ENCODE data around the gene PTK6.
A peak's percentile ranks its signal among the peaks of the same experiment; 100 is the strongest.

The PTK6 gene

GRCh38 chr20:63527184-63527583 is 10.0 kb downstream of the PTK6 start:
- Histone ChIP-seq H3K9ac (ENCODE audit: low read depth in 1 of 2, low read length in 2 of 2) (no peak overlapping the region), H3K27me3 (ENCODE audit: control insufficient read depth in 2 of 2, insufficient read depth in 2 of 2, low read length in 2 of 2) (no peaks in the 10 kb centered on the region), H3K4me3 (ENCODE audit: low read length in 2 of 2) (no peak overlapping the region), H3K36me3 (ENCODE audit: control insufficient read depth in 2 of 2, insufficient read depth in 2 of 2, low read length in 2 of 2) (peaks cover 17 to 20% of the 10 kb centered on the region in 2 donors), H3K4me1 (ENCODE audit: control insufficient read depth in 2 of 2, insufficient read depth in 2 of 2, low read length in 2 of 2) (peaks cover 11 to 21% of the 10 kb centered on the region in 2 donors), H3K9me3 (ENCODE audit: control insufficient read depth in 2 of 2, low read length in 2 of 2) (no peaks in the 10 kb centered on the region), H3K27ac (ENCODE audit: low read depth in 2 of 2, low read length in 2 of 2) (no peak overlapping the region)

- Histone ChIP-seq H3K4me3 (ENCODE audit: low read length in 2 of 2) (no peak overlapping the region), H3K27me3 (ENCODE audit: control insufficient read depth in 2 of 2, insufficient read depth in 2 of 2, low read length in 2 of 2) (no peaks in the 10 kb centered on the region), H3K9ac (ENCODE audit: low read depth in 1 of 2, low read length in 2 of 2) (no peak overlapping the region), H3K27ac (ENCODE audit: low read depth in 2 of 2, low read length in 2 of 2) (peak overlapping the region; percentile 2 to 16), H3K4me1 (ENCODE audit: control insufficient read depth in 2 of 2, insufficient read depth in 2 of 2, low read length in 2 of 2) (peaks cover 16 to 18% of the 10 kb centered on the region in 2 donors), H3K36me3 (ENCODE audit: control insufficient read depth in 2 of 2, insufficient read depth in 2 of 2, low read length in 2 of 2) (peaks cover 17 to 21% of the 10 kb centered on the region in 2 donors), H3K9me3 (ENCODE audit: control insufficient read depth in 2 of 2, low read length in 2 of 2) (no peaks in the 10 kb centered on the region)
Observed at GRCh38 chr20:63525971-63526370, 11.2 kb downstream of the PTK6 start.

GRCh38 chr20:63525185-63525584 is 12.0 kb downstream of the PTK6 start:
- no peaks in the 10 kb centered on the region for H3K27me3 ChIP-seq (ENCODE audit: control insufficient read depth in 2 of 2, insufficient read depth in 2 of 2, low read length in 2 of 2)
- H3K9me3 ChIP-seq (ENCODE audit: control insufficient read depth in 2 of 2, low read length in 2 of 2) = no peaks in the 10 kb centered on the region
- H3K9ac ChIP-seq (ENCODE audit: low read depth in 1 of 2, low read length in 2 of 2) = no peak overlapping the region
- no peak overlapping the region for H3K4me3 ChIP-seq (ENCODE audit: low read length in 2 of 2)
- H3K27ac ChIP-seq (ENCODE audit: low read depth in 2 of 2, low read length in 2 of 2) = no peak overlapping the region
- H3K4me1 ChIP-seq (ENCODE audit: control insufficient read depth in 2 of 2, insufficient read depth in 2 of 2, low read length in 2 of 2) = peaks cover 13 to 18% of the 10 kb centered on the region in 2 donors
- H3K36me3 ChIP-seq (ENCODE audit: control insufficient read depth in 2 of 2, insufficient read depth in 2 of 2, low read length in 2 of 2) = peaks cover 17 to 21% of the 10 kb centered on the region in 2 donors

GRCh38 chr20:63522981-63523611 is 14.1 kb downstream of the PTK6 start:
- no peak overlapping the region for H3K4me3 ChIP-seq (ENCODE audit: low read length in 2 of 2)
- no peak overlapping the region for H3K9ac ChIP-seq (ENCODE audit: low read depth in 1 of 2, low read length in 2 of 2)
- H3K9me3 ChIP-seq (ENCODE audit: control insufficient read depth in 2 of 2, low read length in 2 of 2) = no peaks in the 10 kb centered on the region
- peaks cover 12 to 18% of the 10 kb centered on the region in 2 donors for H3K36me3 ChIP-seq (ENCODE audit: control insufficient read depth in 2 of 2, insufficient read depth in 2 of 2, low read length in 2 of 2)
- no peaks in the 10 kb centered on the region for H3K27me3 ChIP-seq (ENCODE audit: control insufficient read depth in 2 of 2, insufficient read depth in 2 of 2, low read length in 2 of 2)
- no peak overlapping the region for H3K27ac ChIP-seq (ENCODE audit: low read depth in 2 of 2, low read length in 2 of 2)
- peaks cover 17 to 24% of the 10 kb centered on the region in 2 donors for H3K4me1 ChIP-seq (ENCODE audit: control insufficient read depth in 2 of 2, insufficient read depth in 2 of 2, low read length in 2 of 2)

GRCh38 chr20:63522091-63522868 is 14.9 kb downstream of the PTK6 start:
- H3K27me3 ChIP-seq (ENCODE audit: control insufficient read depth in 2 of 2, insufficient read depth in 2 of 2, low read length in 2 of 2) = peaks cover 0 to 2% of the 10 kb centered on the region in 2 donors
- H3K9ac ChIP-seq (ENCODE audit: low read depth in 1 of 2, low read length in 2 of 2) = peak overlapping the region in 1 of 2 donors; percentile 88
- peaks cover 17 to 24% of the 10 kb centered on the region in 2 donors for H3K4me1 ChIP-seq (ENCODE audit: control insufficient read depth in 2 of 2, insufficient read depth in 2 of 2, low read length in 2 of 2)
- peak overlapping the region; percentile 56 to 65 for H3K27ac ChIP-seq (ENCODE audit: low read depth in 2 of 2, low read length in 2 of 2)
- no peaks in the 10 kb centered on the region for H3K9me3 ChIP-seq (ENCODE audit: control insufficient read depth in 2 of 2, low read length in 2 of 2)
- H3K4me3 ChIP-seq (ENCODE audit: low read length in 2 of 2) = peak overlapping the region; percentile 67 to 86
- H3K36me3 ChIP-seq (ENCODE audit: control insufficient read depth in 2 of 2, insufficient read depth in 2 of 2, low read length in 2 of 2) = peaks cover 12 to 18% of the 10 kb centered on the region in 2 donors

- no peaks in the 10 kb centered on the region for H3K9me3 ChIP-seq (ENCODE audit: control insufficient read depth in 2 of 2, low read length in 2 of 2)
Observed at GRCh38 chr20:63521602-63522001, 15.6 kb downstream of the PTK6 start.

GRCh38 chr20:63520934-63521601 is 16.1 kb downstream of the PTK6 start:
- Histone ChIP-seq H3K27ac (ENCODE audit: low read depth in 2 of 2, low read length in 2 of 2) (peak overlapping the region; percentile 93 to 98), H3K27me3 (ENCODE audit: control insufficient read depth in 2 of 2, insufficient read depth in 2 of 2, low read length in 2 of 2) (peaks cover 0 to 2% of the 10 kb centered on the region in 2 donors), H3K36me3 (ENCODE audit: control insufficient read depth in 2 of 2, insufficient read depth in 2 of 2, low read length in 2 of 2) (peaks cover 12 to 18% of the 10 kb centered on the region in 2 donors), H3K4me1 (ENCODE audit: control insufficient read depth in 2 of 2, insufficient read depth in 2 of 2, low read length in 2 of 2) (peaks cover 17 to 23% of the 10 kb centered on the region in 2 donors), H3K4me3 (ENCODE audit: low read length in 2 of 2) (peak overlapping the region; percentile 82 to 86), H3K9ac (ENCODE audit: low read depth in 1 of 2, low read length in 2 of 2) (peak overlapping the region; percentile 79 to 88), H3K9me3 (ENCODE audit: control insufficient read depth in 2 of 2, low read length in 2 of 2) (no peaks in the 10 kb centered on the region)

More at GRCh38 chr20:63521602-63522001, 15.6 kb downstream of the PTK6 start:
- Histone ChIP-seq H3K4me3 (ENCODE audit: low read length in 2 of 2) (peak overlapping the region; percentile 82 to 86), H3K27ac (ENCODE audit: low read depth in 2 of 2, low read length in 2 of 2) (peak overlapping the region; percentile 93 to 98), H3K36me3 (ENCODE audit: control insufficient read depth in 2 of 2, insufficient read depth in 2 of 2, low read length in 2 of 2) (peaks cover 12 to 18% of the 10 kb centered on the region in 2 donors), H3K27me3 (ENCODE audit: control insufficient read depth in 2 of 2, insufficient read depth in 2 of 2, low read length in 2 of 2) (peaks cover 0 to 2% of the 10 kb centered on the region in 2 donors), H3K4me1 (ENCODE audit: control insufficient read depth in 2 of 2, insufficient read depth in 2 of 2, low read length in 2 of 2) (peaks cover 17 to 24% of the 10 kb centered on the region in 2 donors), H3K9ac (ENCODE audit: low read depth in 1 of 2, low read length in 2 of 2) (peak overlapping the region; percentile 79 to 88)

GRCh38 chr20:63520504-63520933 is 16.7 kb downstream of the PTK6 start, which contains the start of gene PPDPF:
TSS of gene PPDPF (plus strand) at chr20:63520765. CDS start at chr20:63521309, 544 bp downstream.
- Histone ChIP-seq H3K36me3 (ENCODE audit: control insufficient read depth in 2 of 2, insufficient read depth in 2 of 2, low read length in 2 of 2) (peaks cover 12 to 18% of the 10 kb centered on the region in 2 donors), H3K27me3 (ENCODE audit: control insufficient read depth in 2 of 2, insufficient read depth in 2 of 2, low read length in 2 of 2) (peaks cover 0 to 2% of the 10 kb centered on the region in 2 donors), H3K4me3 (ENCODE audit: low read length in 2 of 2) (peak within 1 kb of the TSS; percentile 82 to 86), H3K4me1 (ENCODE audit: control insufficient read depth in 2 of 2, insufficient read depth in 2 of 2, low read length in 2 of 2) (peaks cover 16 to 21% of the 10 kb centered on the region in 2 donors), H3K9ac (ENCODE audit: low read depth in 1 of 2, low read length in 2 of 2) (peak within 1 kb of the TSS; percentile 79 to 88), H3K27ac (ENCODE audit: low read depth in 2 of 2, low read length in 2 of 2) (peak within 1 kb of the TSS; percentile 93 to 98), H3K9me3 (ENCODE audit: control insufficient read depth in 2 of 2, low read length in 2 of 2) (no peaks in the 10 kb centered on the region)

- H3K36me3 ChIP-seq (ENCODE audit: control insufficient read depth in 2 of 2, insufficient read depth in 2 of 2, low read length in 2 of 2) = peaks cover 12 to 18% of the 10 kb centered on the region in 2 donors
- no peaks in the 10 kb centered on the region for H3K9me3 ChIP-seq (ENCODE audit: control insufficient read depth in 2 of 2, low read length in 2 of 2)
- H3K27ac ChIP-seq (ENCODE audit: low read depth in 2 of 2, low read length in 2 of 2) = peak overlapping the region; percentile 93 to 98
- peaks cover 0 to 2% of the 10 kb centered on the region in 2 donors for H3K27me3 ChIP-seq (ENCODE audit: control insufficient read depth in 2 of 2, insufficient read depth in 2 of 2, low read length in 2 of 2)
- H3K4me3 ChIP-seq (ENCODE audit: low read length in 2 of 2) = peak overlapping the region; percentile 56 to 86
- peaks cover 16 to 21% of the 10 kb centered on the region in 2 donors for H3K4me1 ChIP-seq (ENCODE audit: control insufficient read depth in 2 of 2, insufficient read depth in 2 of 2, low read length in 2 of 2)
- H3K9ac ChIP-seq (ENCODE audit: low read depth in 1 of 2, low read length in 2 of 2) = peak overlapping the region; percentile 52 to 75
Observed at GRCh38 chr20:63519668-63520503, 17.3 kb downstream of the PTK6 start.
